Peyer's patch (tissue), 4 donors: ENCODE measurements around the gene ACP2. TPM values are rescaled to one million over a fixed set of nuclear protein-coding genes. Genes with fewer than 3 reads are reported as not detected.
"Not testable (repeated sequence)": the region's sequence is repeated elsewhere in the genome, so short reads cannot be mapped to it uniquely, and the experiment has no call there.

Experiments
- DNase-seq, 3 donors: peaks; one replicate each; pipeline ENCODE4 v3.0.0-alpha.2; 2017 to 2019
- H3K27ac ChIP-seq, 4 donors: fragments of 200-600 bp; sonication (generic); one replicate each; pipeline ENCODE4 v1.5.1; 2016 to 2019
- H3K27me3 ChIP-seq, 2 donors: fragments of 200-600 bp; sonication (generic); one replicate each; pipeline ENCODE4 v1.5.1; 2019
- H3K36me3 ChIP-seq, 3 donors: fragments of 200-600 bp; sonication (generic); one replicate each; pipeline ENCODE4 v1.5.1; 2016 to 2019
- H3K4me1 ChIP-seq, 4 donors: fragments of 200-600 bp; sonication (generic); one replicate each; pipeline ENCODE4 v1.5.1; 2016 to 2019
- H3K4me3 ChIP-seq, 4 donors: fragments of 200-600 bp; sonication (generic); 1 replicate in 3 of 4; 2 replicates in 1 of 4; pipeline ENCODE4 v1.5.1; 2016 to 2019; ENCODE audit warnings: mild to moderate bottlenecking in 1 of 4
- H3K9me3 ChIP-seq, 4 donors: fragments of 200-600 bp; sonication (generic); one replicate each; pipeline ENCODE4 v1.5.1; 2016 to 2019; ENCODE audit warnings: mild to moderate bottlenecking in 1 of 4
- CTCF ChIP-seq, 6 experiments: fragments of 450-650 bp in 4 of 6; fragments of 200-600 bp in 2 of 6; sonication (generic) in 1 of 6; IDR thresholded peaks; one replicate each; pipeline ENCODE4 v1.5.1; 2017 to 2019; ENCODE audit warnings: antibody characterized with exemption in 6 of 6, mild to moderate bottlenecking in 3 of 6, moderate library complexity in 1 of 6
- POLR2A ChIP-seq, 2 donors: fragments of 450-650 bp; IDR thresholded peaks; one replicate each; pipeline ENCODE4 v1.5.1; 2017; ENCODE audit warnings: antibody characterized with exemption in 2 of 2, mild to moderate bottlenecking in 2 of 2, moderate library complexity in 2 of 2
- total RNA-seq, 4 donors: library from RNA; depleted of rRNA; stranded (reverse); fragments of >200 nt; gene quantifications; one replicate each; pipeline ENCODE4 v1.1.0, GENCODE V29; 2016

Gene ACP2
- total RNA-seq, 4 donors from 2014 or later, result 30.5 to 131 (median 112) TPM

GRCh38 chr11:47212938-47213337 lies 35.7 kb downstream of the ACP2 start:
- Histone ChIP-seq H3K36me3 (no peaks in the 10 kb centered on the region), H3K9me3 (no peaks in the 10 kb centered on the region), H3K27ac (peak overlapping the region in 1 of 4 donors; percentile 32), H3K27me3 (no peaks in the 10 kb centered on the region), H3K4me3 (no peak overlapping the region), H3K4me1 (peaks cover 0 to 24% (median 7%) of the 10 kb centered on the region in 4 donors)
- TF ChIP-seq CTCF (IDR thresholded peaks at IDR 0.05) (no peak), POLR2A (IDR thresholded peaks at IDR 0.05) (no peak)
- peak in 2 of 3 donors; percentile 66 to 70 for DNase-seq

DNA sequence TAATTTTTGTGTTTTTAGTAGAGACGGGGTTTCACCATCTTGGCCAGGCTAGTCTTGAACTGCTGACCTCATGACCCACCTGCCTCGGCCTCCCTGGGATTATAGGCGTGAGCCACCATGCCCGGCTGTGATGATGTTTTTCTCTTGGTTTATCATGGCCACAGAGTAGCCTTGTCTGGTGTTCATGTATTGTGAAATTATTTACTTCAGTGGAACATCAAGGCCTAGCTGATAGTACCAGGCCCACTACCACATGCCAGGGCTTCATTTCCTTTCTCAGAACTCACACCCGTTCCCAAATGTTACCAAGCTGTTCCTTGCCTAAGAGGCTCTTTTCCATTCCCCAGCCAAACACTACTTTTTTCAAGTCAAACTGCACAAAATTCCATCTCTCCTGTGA lies 40.0 kb downstream of the ACP2 start:
- Histone ChIP-seq H3K27ac (no peak overlapping the region), H3K9me3 (no peaks in the 10 kb centered on the region), H3K27me3 (no peaks in the 10 kb centered on the region), H3K4me3 (no peak overlapping the region), H3K36me3 (no peaks in the 10 kb centered on the region), H3K4me1 (no peaks in the 10 kb centered on the region)
- TF ChIP-seq CTCF (IDR thresholded peaks at IDR 0.05), result no peak
- TF ChIP-seq POLR2A (IDR thresholded peaks at IDR 0.05), result no peak
- DNase-seq, result no peak

DNA sequence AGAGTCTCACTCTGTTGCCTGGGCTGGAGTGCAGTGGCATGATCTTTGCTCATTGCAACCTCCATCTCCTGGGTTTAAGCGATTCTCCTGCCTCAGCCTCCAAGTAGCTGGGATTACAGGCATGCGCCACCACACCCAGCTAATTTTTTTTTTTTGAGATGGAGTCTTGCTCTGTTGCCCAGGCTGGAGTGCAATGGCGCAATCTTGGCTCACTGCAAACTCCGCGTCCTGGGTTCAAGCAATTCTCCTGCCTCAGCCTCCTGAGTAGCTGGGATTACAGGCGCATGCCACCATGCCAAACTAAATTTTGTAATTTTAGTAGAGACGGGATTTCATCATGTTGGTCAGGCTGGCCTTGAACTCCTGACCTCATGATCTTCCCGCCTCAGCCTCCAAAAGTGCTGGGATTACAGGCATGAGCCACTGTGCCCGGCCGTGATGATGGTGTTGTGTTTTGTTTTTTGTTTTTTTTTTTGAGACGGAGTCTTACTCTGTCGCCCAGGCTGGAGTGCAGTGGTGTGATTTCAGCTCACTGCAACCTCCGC lies 40.5 kb downstream of the ACP2 start:
- not testable (repeated sequence) for H3K27me3 ChIP-seq, H3K9me3 ChIP-seq, H3K4me1 ChIP-seq, H3K27ac ChIP-seq, H3K36me3 ChIP-seq, H3K4me3 ChIP-seq, DNase-seq

DNA sequence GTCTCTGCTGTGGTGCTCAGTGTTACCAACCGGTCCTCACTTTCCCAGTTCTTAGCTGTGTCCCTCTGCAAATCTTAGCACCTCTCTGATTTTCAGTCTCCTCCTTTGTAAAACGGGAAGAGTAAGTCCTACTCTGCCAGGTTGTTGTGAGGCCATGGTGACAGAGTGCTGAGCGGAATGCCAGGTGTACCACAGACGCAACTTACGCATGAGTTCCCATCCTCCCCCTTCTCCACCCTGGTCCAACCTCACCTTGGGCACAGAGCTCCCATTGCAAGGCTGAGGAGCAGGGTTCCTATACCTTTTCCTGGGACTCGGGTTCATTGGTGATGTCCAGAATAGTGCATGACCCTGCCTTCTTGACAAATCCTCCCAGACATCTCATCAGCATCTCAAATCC lies 41.2 kb downstream of the ACP2 start:
- H3K4me1 ChIP-seq, result no peaks in the 10 kb centered on the region
- no peak overlapping the region for H3K27ac ChIP-seq

GRCh38 chr11:47206577-47206976 lies 42.0 kb downstream of the ACP2 start:
- not testable (repeated sequence) for H3K9me3 ChIP-seq, H3K27me3 ChIP-seq, DNase-seq, H3K36me3 ChIP-seq, H3K27ac ChIP-seq, H3K4me1 ChIP-seq, H3K4me3 ChIP-seq

More for the DNA sequence above, 41.2 kb downstream of the ACP2 start:
- no peak for TF ChIP-seq CTCF (IDR thresholded peaks at IDR 0.05)
- DNase-seq, result no peak
- Histone ChIP-seq H3K27me3 (no peaks in the 10 kb centered on the region), H3K36me3 (no peaks in the 10 kb centered on the region), H3K4me3 (no peak overlapping the region), H3K9me3 (no peaks in the 10 kb centered on the region)

DNA sequence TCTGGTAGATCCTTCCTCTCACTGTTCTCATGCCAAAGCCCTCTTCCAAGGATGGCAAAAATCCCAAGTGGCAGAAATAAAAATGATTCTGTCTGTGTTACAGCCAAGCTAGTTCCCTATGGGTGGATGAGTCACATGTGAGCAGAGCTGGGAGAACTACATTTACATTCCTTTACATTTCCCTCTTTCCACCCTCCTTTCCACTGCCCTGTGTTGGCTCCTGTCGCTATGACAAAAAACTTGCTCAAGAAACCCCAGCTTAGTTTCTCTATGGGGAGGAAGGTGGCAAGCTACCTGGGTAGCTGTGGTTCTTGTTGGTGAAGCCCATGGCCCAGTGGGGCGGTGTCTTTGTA lies 44.0 kb downstream of the ACP2 start:
- H3K36me3 ChIP-seq, result no peaks in the 10 kb centered on the region
- H3K27ac ChIP-seq, result no peak overlapping the region
- H3K27me3 ChIP-seq, result no peaks in the 10 kb centered on the region
- DNase-seq, result no peak
- H3K9me3 ChIP-seq, result no peaks in the 10 kb centered on the region
- no peak overlapping the region for H3K4me3 ChIP-seq
- TF ChIP-seq POLR2A (IDR thresholded peaks at IDR 0.05) (no peak), CTCF (IDR thresholded peaks at IDR 0.05) (no peak)
- no peaks in the 10 kb centered on the region for H3K4me1 ChIP-seq

DNA sequence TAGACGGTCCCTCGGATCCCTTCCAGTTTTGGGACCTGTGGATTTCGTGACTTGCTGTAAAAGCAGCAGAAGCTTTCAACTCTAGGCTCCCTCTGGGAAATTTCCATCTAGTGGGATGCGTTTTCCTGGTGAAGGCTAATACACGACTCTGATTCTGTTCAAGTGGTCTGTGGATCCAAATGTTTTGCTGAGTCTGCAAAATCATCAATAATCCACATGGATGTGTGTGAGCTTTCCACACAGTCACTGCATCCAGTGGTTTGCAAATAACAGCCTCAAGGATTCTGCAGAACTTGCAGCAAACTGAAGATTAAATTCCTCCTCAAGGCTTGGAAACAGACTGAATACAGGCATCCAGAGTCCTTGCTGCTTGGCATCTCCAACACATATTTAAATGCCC lies 46.0 kb downstream of the ACP2 start:
- H3K27ac ChIP-seq, result no peak overlapping the region
- no peaks in the 10 kb centered on the region for H3K36me3 ChIP-seq
- no peak for DNase-seq
- no peaks in the 10 kb centered on the region for H3K27me3 ChIP-seq
- no peaks in the 10 kb centered on the region for H3K4me1 ChIP-seq
- no peaks in the 10 kb centered on the region for H3K9me3 ChIP-seq
- TF ChIP-seq POLR2A (IDR thresholded peaks at IDR 0.05), result no peak
- no peak overlapping the region for H3K4me3 ChIP-seq
